GM12878 (cell line): Measurements from ENCODE around the gene NAA10. TPM values are rescaled to one million over a fixed set of nuclear protein-coding genes. Genes with fewer than 3 reads are reported as not detected.

ENCODE experiments used
- ASH2L ChIP-seq: fragments of 300-600, 200-600 bp; sonication (generic); IDR thresholded peaks from 2 replicates; pipeline ENCODE4 v1.6.1; 2017; ENCODE audit warnings: low read depth, mild to moderate bottlenecking, borderline replicate concordance
- BCL11A ChIP-seq: IDR thresholded peaks from 2 replicates; pipeline ENCODE4 v1.6.1; 2011; ENCODE audit warnings: low read depth, low read length
- CEBPB ChIP-seq, 2 experiments: fragments of 150-350 bp in 1 of 2; IDR thresholded peaks; 2 replicates each; pipeline ENCODE4 v1.6.1; 2012 to 2014; ENCODE audit warnings: low read depth in 2 of 2, low read length in 2 of 2, borderline replicate concordance in 1 of 2, inconsistent platforms in 1 of 2
- CHD4 ChIP-seq: fragments of 200-600 bp; sonication (generic); IDR thresholded peaks from 2 replicates; pipeline ENCODE4 v1.6.1; 2016; ENCODE audit warnings: mild to moderate bottlenecking
- EZH2 ChIP-seq: IDR thresholded peaks from 2 replicates; pipeline ENCODE4 v1.6.1; 2012; ENCODE audit warnings: low read depth, mild to moderate bottlenecking, control low read depth, inconsistent platforms, low read length, borderline replicate concordance; ENCODE audit not compliant: control insufficient read depth
- FOXK2 ChIP-seq: fragments of 450-650 bp; IDR thresholded peaks from 2 replicates; pipeline ENCODE4 v1.6.1; 2017; ENCODE audit warnings: mild to moderate bottlenecking, moderate library complexity
- KLF5 ChIP-seq: fragments of 450-650 bp; IDR thresholded peaks from 2 replicates; pipeline ENCODE4 v1.6.1; 2014; ENCODE audit warnings: mild to moderate bottlenecking; ENCODE audit not compliant: partially characterized antibody
- LARP7 ChIP-seq: fragments of 450-650 bp; IDR thresholded peaks from 2 replicates; pipeline ENCODE4 v1.6.1; 2017; ENCODE audit warnings: mild to moderate bottlenecking
- MEF2A ChIP-seq: IDR thresholded peaks from 2 replicates; pipeline ENCODE4 v1.6.1; 2011; ENCODE audit warnings: low read depth, mild to moderate bottlenecking, low read length, moderate library complexity; ENCODE audit not compliant: insufficient read depth
- PAX8 ChIP-seq: fragments of 450-650 bp; IDR thresholded peaks from 2 replicates; pipeline ENCODE4 v1.6.1; 2017; ENCODE audit warnings: mild to moderate bottlenecking, moderate library complexity
- POLR2A ChIP-seq: IDR thresholded peaks from 2 replicates; pipeline ENCODE4 v1.6.1; 2011; ENCODE audit warnings: low read depth, mild to moderate bottlenecking, low read length
- SMARCA5 ChIP-seq: fragments of 450-650 bp; IDR thresholded peaks from 2 replicates; pipeline ENCODE4 v1.6.1; 2017; ENCODE audit warnings: mild to moderate bottlenecking
- STAT1 ChIP-seq: fragments of 450-650 bp; conservative IDR thresholded peaks from 2 replicates; pipeline ENCODE4 v1.6.1; 2014; ENCODE audit warnings: antibody characterized with exemption, mild to moderate bottlenecking
- STAT3 ChIP-seq: IDR thresholded peaks from 2 replicates; pipeline ENCODE4 v1.6.1; 2011; ENCODE audit warnings: low read depth, low read length, improper control_type of control experiment
- TCF3 ChIP-seq: IDR thresholded peaks from 2 replicates; pipeline ENCODE4 v1.6.1; 2012; ENCODE audit warnings: low read depth, mild to moderate bottlenecking, low read length, borderline replicate concordance; ENCODE audit not compliant: insufficient read depth
- ZNF207 ChIP-seq: fragments of 450-650 bp; IDR thresholded peaks from 2 replicates; pipeline ENCODE4 v1.6.1; 2014; ENCODE audit warnings: antibody characterized with exemption, mild to moderate bottlenecking, borderline replicate concordance
- ZNF274 ChIP-seq: IDR thresholded peaks from one replicate; pipeline ENCODE4 v1.8.0; 2011; ENCODE audit not compliant: insufficient read length, insufficient read depth
- ZZZ3 ChIP-seq: IDR thresholded peaks from 2 replicates; pipeline ENCODE4 v1.6.1; 2011; ENCODE audit warnings: low read depth; ENCODE audit not compliant: control insufficient read depth, insufficient read length
- polyA plus RNA-seq, 11 experiments: library from polyadenylated mRNA; depleted of rRNA in 4 of 11; unstranded in 6 of 11; stranded (reverse) in 5 of 11; fragments of >200 nt; fragmentation: Nextera tagmentation in 4 of 11; fragmentation: Illumina TruSeq in 1 of 11; extraction: Ambion mirVana in 4 of 11; extraction: Trizol in 1 of 11; gene quantifications; 1 replicate in 1 of 11; 2 replicates in 10 of 11; pipeline versions ENCODE4 v1.2.1 to v1.2.3, GENCODE V29; 2011 to 2016; ENCODE audit warnings: inconsistent platforms in 2 of 11, missing spikeins in 2 of 11, low read depth in 1 of 11
- total RNA-seq, 4 experiments: library from RNA; depleted of rRNA in 3 of 4; stranded (reverse); fragments of >200 nt in 3 of 4; fragmentation: Illumina TruSeq in 1 of 4; extraction: Trizol in 1 of 4; gene quantifications; 2 replicates each; pipeline versions ENCODE4 v1.2.1 to v1.2.3, GENCODE V29; 2013 to 2021
- TF ChIP-seq, protein P1 (sequence below): fragments of 450-650 bp; formaldehyde crosslinking; IDR thresholded peaks from 2 replicates; pipeline ENCODE4 v1.4.0; 2022; ENCODE audit warnings: mild to moderate bottlenecking, moderate library complexity
- TF ChIP-seq, protein P2 (sequence below): IDR thresholded peaks from 2 replicates; pipeline ENCODE4 v1.6.1; 2012; ENCODE audit warnings: mild to moderate bottlenecking, low read depth, low read length
- TF ChIP-seq, protein P3 (sequence below): IDR thresholded peaks from 2 replicates; pipeline ENCODE4 v1.6.1; 2011; ENCODE audit warnings: low read depth, mild to moderate bottlenecking, low read length, moderate library complexity, borderline replicate concordance; ENCODE audit errors: extremely low read depth
- TF ChIP-seq, protein P4 (sequence below): fragments of 450-650 bp; IDR thresholded peaks from 2 replicates; pipeline ENCODE4 v1.6.1; 2017; ENCODE audit warnings: mild to moderate bottlenecking, low read depth, inconsistent platforms; ENCODE audit not compliant: poor library complexity, severe bottlenecking

NAA10 gene
- total and polyA plus RNA-seq, 10 of the 15 experiments (the other 5 are each of a cell fraction or from before 2014, with no cell fraction given) = 7.9 to 212 (median 98.9) TPM

DNA sequence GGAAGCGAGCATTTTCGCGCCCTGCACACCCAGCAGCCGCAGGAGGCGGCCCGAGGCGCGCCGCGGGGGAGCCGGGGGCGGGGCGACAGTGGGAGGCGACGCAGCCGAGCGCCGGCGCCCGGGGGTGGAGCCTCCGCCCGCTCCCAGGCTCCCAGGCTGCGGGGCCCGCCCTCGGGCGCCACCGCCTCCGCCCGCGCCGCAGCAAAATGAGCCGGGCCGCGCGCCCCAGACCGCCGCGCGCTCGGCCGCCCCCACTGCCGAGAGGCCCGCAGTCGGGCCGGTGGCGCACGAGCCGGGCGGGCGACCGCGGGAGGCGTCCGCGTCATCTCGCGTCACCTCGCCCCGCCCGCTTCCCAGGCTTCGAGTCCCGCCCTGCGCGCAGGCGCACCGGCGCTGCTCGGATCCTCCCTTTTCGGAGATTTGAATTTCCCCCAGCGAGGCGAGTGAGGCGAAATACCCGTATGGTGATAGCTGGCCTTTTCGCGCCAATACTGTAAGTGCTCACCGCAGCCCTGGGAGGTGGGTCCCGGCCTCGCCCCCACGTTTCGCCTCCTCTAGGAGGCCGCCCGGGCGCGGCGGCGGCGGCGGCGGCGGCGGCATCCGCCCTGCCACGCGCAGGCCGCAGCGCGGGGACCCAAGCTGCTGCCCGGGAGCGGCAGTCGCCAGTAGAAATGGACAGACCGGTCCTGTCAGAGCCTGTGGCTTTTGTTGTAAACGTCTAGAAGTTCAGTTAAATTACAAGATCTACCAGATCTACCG, 37.7 kb upstream of the NAA10 start, which contains the start of gene TMEM187 (continued):
- TF ChIP-seq, protein P1, sequence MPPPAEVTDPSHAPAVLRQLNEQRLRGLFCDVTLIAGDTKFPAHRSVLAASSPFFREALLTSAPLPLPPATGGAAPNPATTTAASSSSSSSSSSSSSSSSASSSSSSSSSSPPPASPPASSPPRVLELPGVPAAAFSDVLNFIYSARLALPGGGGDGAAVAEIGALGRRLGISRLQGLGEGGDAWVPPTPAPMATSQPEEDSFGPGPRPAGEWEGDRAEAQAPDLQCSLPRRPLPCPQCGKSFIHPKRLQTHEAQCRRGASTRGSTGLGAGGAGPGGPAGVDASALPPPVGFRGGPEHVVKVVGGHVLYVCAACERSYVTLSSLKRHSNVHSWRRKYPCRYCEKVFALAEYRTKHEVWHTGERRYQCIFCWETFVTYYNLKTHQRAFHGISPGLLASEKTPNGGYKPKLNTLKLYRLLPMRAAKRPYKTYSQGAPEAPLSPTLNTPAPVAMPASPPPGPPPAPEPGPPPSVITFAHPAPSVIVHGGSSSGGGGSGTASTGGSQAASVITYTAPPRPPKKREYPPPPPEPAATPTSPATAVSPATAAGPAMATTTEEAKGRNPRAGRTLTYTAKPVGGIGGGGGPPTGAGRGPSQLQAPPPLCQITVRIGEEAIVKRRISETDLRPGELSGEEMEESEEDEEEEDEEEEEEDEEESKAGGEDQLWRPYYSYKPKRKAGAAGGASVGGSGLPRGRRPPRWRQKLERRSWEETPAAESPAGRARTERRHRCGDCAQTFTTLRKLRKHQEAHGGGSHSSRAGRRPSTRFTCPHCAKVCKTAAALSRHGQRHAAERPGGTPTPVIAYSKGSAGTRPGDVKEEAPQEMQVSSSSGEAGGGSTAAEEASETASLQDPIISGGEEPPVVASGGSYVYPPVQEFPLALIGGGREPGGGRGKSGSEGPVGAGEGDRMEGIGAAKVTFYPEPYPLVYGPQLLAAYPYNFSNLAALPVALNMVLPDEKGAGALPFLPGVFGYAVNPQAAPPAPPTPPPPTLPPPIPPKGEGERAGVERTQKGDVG = no peak
- TF ChIP-seq, protein P2, sequence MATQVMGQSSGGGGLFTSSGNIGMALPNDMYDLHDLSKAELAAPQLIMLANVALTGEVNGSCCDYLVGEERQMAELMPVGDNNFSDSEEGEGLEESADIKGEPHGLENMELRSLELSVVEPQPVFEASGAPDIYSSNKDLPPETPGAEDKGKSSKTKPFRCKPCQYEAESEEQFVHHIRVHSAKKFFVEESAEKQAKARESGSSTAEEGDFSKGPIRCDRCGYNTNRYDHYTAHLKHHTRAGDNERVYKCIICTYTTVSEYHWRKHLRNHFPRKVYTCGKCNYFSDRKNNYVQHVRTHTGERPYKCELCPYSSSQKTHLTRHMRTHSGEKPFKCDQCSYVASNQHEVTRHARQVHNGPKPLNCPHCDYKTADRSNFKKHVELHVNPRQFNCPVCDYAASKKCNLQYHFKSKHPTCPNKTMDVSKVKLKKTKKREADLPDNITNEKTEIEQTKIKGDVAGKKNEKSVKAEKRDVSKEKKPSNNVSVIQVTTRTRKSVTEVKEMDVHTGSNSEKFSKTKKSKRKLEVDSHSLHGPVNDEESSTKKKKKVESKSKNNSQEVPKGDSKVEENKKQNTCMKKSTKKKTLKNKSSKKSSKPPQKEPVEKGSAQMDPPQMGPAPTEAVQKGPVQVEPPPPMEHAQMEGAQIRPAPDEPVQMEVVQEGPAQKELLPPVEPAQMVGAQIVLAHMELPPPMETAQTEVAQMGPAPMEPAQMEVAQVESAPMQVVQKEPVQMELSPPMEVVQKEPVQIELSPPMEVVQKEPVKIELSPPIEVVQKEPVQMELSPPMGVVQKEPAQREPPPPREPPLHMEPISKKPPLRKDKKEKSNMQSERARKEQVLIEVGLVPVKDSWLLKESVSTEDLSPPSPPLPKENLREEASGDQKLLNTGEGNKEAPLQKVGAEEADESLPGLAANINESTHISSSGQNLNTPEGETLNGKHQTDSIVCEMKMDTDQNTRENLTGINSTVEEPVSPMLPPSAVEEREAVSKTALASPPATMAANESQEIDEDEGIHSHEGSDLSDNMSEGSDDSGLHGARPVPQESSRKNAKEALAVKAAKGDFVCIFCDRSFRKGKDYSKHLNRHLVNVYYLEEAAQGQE = no peak
- TF ChIP-seq PAX8 (no peak), KLF5 (peak; percentile 75), STAT3 (no peak), STAT1 (no peak; the same call in 1 of the 2 replicates), ZNF274 (no peak), EZH2 (no peak), SMARCA5 (no peak), CEBPB (IDR thresholded peaks at IDR 0.05; ENCODE audit: borderline replicate concordance in 1 of 2, low read depth in 2 of 2, low read length in 2 of 2) (no peak), FOXK2 (no peak), TCF3 (no peak), CHD4 (no peak), MEF2A (no peak), ZZZ3 (no peak), BCL11A (no peak), LARP7 (no peak), ASH2L (no peak), POLR2A (peak; percentile 56), ZNF207 (no peak)
- TF ChIP-seq, protein P3, sequence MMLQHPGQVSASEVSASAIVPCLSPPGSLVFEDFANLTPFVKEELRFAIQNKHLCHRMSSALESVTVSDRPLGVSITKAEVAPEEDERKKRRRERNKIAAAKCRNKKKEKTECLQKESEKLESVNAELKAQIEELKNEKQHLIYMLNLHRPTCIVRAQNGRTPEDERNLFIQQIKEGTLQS = no peak
- TF ChIP-seq, protein P4, sequence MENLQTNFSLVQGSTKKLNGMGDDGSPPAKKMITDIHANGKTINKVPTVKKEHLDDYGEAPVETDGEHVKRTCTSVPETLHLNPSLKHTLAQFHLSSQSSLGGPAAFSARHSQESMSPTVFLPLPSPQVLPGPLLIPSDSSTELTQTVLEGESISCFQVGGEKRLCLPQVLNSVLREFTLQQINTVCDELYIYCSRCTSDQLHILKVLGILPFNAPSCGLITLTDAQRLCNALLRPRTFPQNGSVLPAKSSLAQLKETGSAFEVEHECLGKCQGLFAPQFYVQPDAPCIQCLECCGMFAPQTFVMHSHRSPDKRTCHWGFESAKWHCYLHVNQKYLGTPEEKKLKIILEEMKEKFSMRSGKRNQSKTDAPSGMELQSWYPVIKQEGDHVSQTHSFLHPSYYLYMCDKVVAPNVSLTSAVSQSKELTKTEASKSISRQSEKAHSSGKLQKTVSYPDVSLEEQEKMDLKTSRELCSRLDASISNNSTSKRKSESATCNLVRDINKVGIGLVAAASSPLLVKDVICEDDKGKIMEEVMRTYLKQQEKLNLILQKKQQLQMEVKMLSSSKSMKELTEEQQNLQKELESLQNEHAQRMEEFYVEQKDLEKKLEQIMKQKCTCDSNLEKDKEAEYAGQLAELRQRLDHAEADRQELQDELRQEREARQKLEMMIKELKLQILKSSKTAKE = no peak
